22Rv1 (cell line): ENCODE measurements around the gene SCNN1B.
"Not testable (repeated sequence)": the region's sequence is repeated elsewhere in the genome, so short reads cannot be mapped to it uniquely, and the experiment has no call there.

Source experiments
- H3K27ac ChIP-seq: fragments of 450-650 bp; 2 replicates; pipeline ENCODE4 v1.5.1; 2017
- CTCF ChIP-seq: fragments of 450-650 bp; IDR thresholded peaks from 2 replicates; pipeline ENCODE4 v1.5.1; 2017; ENCODE audit warnings: mild to moderate bottlenecking
- ZFX ChIP-seq: fragments of 450-650 bp; IDR thresholded peaks from 2 replicates; pipeline ENCODE4 v1.6.1; 2017; ENCODE audit warnings: antibody characterized with exemption, borderline replicate concordance

The SCNN1B gene

GRCh38 chr16:23375643-23376042 lies 73.5 kb downstream of the SCNN1B start:
- H3K27ac ChIP-seq: no peak overlapping the region
- TF ChIP-seq CTCF: no peak
- no peak for TF ChIP-seq ZFX

GRCh38 chr16:23377071-23377931 lies 75.2 kb downstream of the SCNN1B start:
- H3K27ac ChIP-seq: no peak overlapping the region
- TF ChIP-seq ZFX (no peak), CTCF (no peak)

GRCh38 chr16:23378256-23378655 lies 76.2 kb downstream of the SCNN1B start:
- TF ChIP-seq ZFX (no peak), CTCF (no peak)
- H3K27ac ChIP-seq: no peak overlapping the region

- TF ChIP-seq ZFX (no peak), CTCF (no peak)
- H3K27ac ChIP-seq: no peak overlapping the region
Measured at GRCh38 chr16:23378921-23379320, 76.8 kb downstream of the SCNN1B start.

- H3K27ac ChIP-seq: no peak overlapping the region
- TF ChIP-seq CTCF (no peak), ZFX (no peak)
Measured at GRCh38 chr16:23379707-23380106, 77.6 kb downstream of the SCNN1B start.

GRCh38 chr16:23380501-23380951 lies 78.4 kb downstream of the SCNN1B start:
- TF ChIP-seq CTCF (no peak), ZFX (no peak)

GRCh38 chr16:23381702-23382101 lies 79.6 kb downstream of the SCNN1B start:
- not testable (repeated sequence) for H3K27ac ChIP-seq

More at GRCh38 chr16:23380501-23380951, 78.4 kb downstream of the SCNN1B start:
- H3K27ac ChIP-seq: no peak overlapping the region

- no peak overlapping the region for H3K27ac ChIP-seq
- TF ChIP-seq ZFX: no peak
- no peak for TF ChIP-seq CTCF
Measured at GRCh38 chr16:23382279-23382678, 80.2 kb downstream of the SCNN1B start.
